ENCODE results near the gene SLC24A3.

SLC24A3 gene

GRCh38 chr20:19621072-19621471 is 408.6 kb downstream of the SLC24A3 start:
- TF ChIP-seq CTCF (IDR thresholded peaks at IDR 0.05; ENCODE audit: low read depth, low read length) = no peak
- no peak overlapping the region for H3K4me3 ChIP-seq (replicated peaks in 1 of 2; ENCODE audit: low read depth in 2 of 2, low read length in 2 of 2)
- DNase-seq (ENCODE audit: low read depth in 2 of 2) = peak in 1 of 2 donors; percentile 62

- DNase-seq (ENCODE audit: low read depth in 2 of 2) = no peak
- no peak overlapping the region for H3K4me3 ChIP-seq (replicated peaks in 1 of 2; ENCODE audit: low read depth in 2 of 2, low read length in 2 of 2)
- TF ChIP-seq CTCF (IDR thresholded peaks at IDR 0.05; ENCODE audit: low read depth, low read length) = no peak
These were observed 412.0 kb downstream of the SLC24A3 start for GRCh38 chr20:19624221-19624965.

GRCh38 chr20:19625426-19625825 is 413.0 kb downstream of the SLC24A3 start:
- no peak overlapping the region for H3K4me3 ChIP-seq (replicated peaks in 1 of 2; ENCODE audit: low read depth in 2 of 2, low read length in 2 of 2)
- no peak for DNase-seq (ENCODE audit: low read depth in 2 of 2)
- TF ChIP-seq CTCF (IDR thresholded peaks at IDR 0.05; ENCODE audit: low read depth, low read length) = no peak

- TF ChIP-seq CTCF (IDR thresholded peaks at IDR 0.05; ENCODE audit: low read depth, low read length) = no peak
- H3K4me3 ChIP-seq (replicated peaks in 1 of 2; ENCODE audit: low read depth in 2 of 2, low read length in 2 of 2) = no peak overlapping the region
- DNase-seq (ENCODE audit: low read depth in 2 of 2) = peak in 1 of 2 donors; percentile 13
These were observed 414.5 kb downstream of the SLC24A3 start for GRCh38 chr20:19626896-19627295.

- DNase-seq (ENCODE audit: low read depth in 2 of 2) = peak; percentile 74 to 77
- H3K4me3 ChIP-seq (replicated peaks in 1 of 2; ENCODE audit: low read depth in 2 of 2, low read length in 2 of 2) = no peak overlapping the region
- TF ChIP-seq CTCF (IDR thresholded peaks at IDR 0.05; ENCODE audit: low read depth, low read length) = peak; percentile 71
These were observed 416.2 kb downstream of the SLC24A3 start for GRCh38 chr20:19628570-19629134.

- no peak for TF ChIP-seq CTCF (IDR thresholded peaks at IDR 0.05; ENCODE audit: low read depth, low read length)
- no peak for DNase-seq (ENCODE audit: low read depth in 2 of 2)
These were observed 419.0 kb downstream of the SLC24A3 start for GRCh38 chr20:19631410-19631809.

More at GRCh38 chr20:19631410-19631809, 419.0 kb downstream of the SLC24A3 start:
- H3K4me3 ChIP-seq (replicated peaks in 1 of 2; ENCODE audit: low read depth in 2 of 2, low read length in 2 of 2) = no peak overlapping the region

Measured in cardiac fibroblast (primary cell).